ENCODE results near the gene ZNF70. TPM values are rescaled to one million over a fixed set of nuclear protein-coding genes. Genes with fewer than 3 reads are reported as not detected.

The ZNF70 gene
- total RNA-seq, 1 donor from 2014 or later = 4.0 TPM

GRCh38 chr22:23774114-23774921 is 23.4 kb upstream of the ZNF70 start:
- intact Hi-C loops (cut with micrococcal nuclease) = loop anchor here (5.0 kb wide), 1 partner anchor 73 kb away; no protein-coding TSS in a partner anchor
- peak overlapping the region; percentile 83 for H3K27ac ChIP-seq (replicated peaks)

GRCh38 chr22:23773483-23774113 is 22.7 kb upstream of the ZNF70 start:
- Histone ChIP-seq H3K4me1 (peaks cover 79% of the 10 kb centered on the region), H3K4me3 (peak overlapping the region; percentile 70), H3K27ac (replicated peaks) (peak overlapping the region; percentile 83), H3K27me3 (ENCODE audit: low read depth) (no peaks in the 10 kb centered on the region), H3K36me3 (no peaks in the 10 kb centered on the region), H3K9me3 (replicated peaks) (no peaks in the 10 kb centered on the region)
- intact Hi-C loops (cut with micrococcal nuclease) = loop anchor here (5.0 kb wide), 1 partner anchor 74 kb away; no protein-coding TSS in a partner anchor
- DNase-seq = peak; percentile 61
- no peak for TF ChIP-seq CTCF (IDR thresholded peaks at IDR 0.05; ENCODE audit: borderline replicate concordance)

More at GRCh38 chr22:23774114-23774921, 23.4 kb upstream of the ZNF70 start:
- H3K27me3 ChIP-seq (ENCODE audit: low read depth) = no peaks in the 10 kb centered on the region
- DNase-seq = no peak
- H3K4me3 ChIP-seq = peak overlapping the region; percentile 70
- no peak for TF ChIP-seq CTCF (IDR thresholded peaks at IDR 0.05; ENCODE audit: borderline replicate concordance)
- peaks cover 4% of the 10 kb centered on the region for H3K36me3 ChIP-seq
- H3K9me3 ChIP-seq (replicated peaks) = no peaks in the 10 kb centered on the region
- peaks cover 71% of the 10 kb centered on the region for H3K4me1 ChIP-seq

- Histone ChIP-seq H3K9me3 (replicated peaks) (no peaks in the 10 kb centered on the region), H3K27ac (replicated peaks) (peak within 1 kb of the TSS; percentile 83), H3K4me1 (peaks cover 79% of the 10 kb centered on the region), H3K36me3 (no peaks in the 10 kb centered on the region), H3K4me3 (peak within 1 kb of the TSS; percentile 70), H3K27me3 (ENCODE audit: low read depth) (no peaks in the 10 kb centered on the region)
- peak; percentile 12 for TF ChIP-seq CTCF (IDR thresholded peaks at IDR 0.05; ENCODE audit: borderline replicate concordance)
- peak; percentile 73 for DNase-seq
- intact Hi-C loops (cut with micrococcal nuclease) = loop anchor here (5.0 kb wide), 1 partner anchor 74 kb away; no protein-coding TSS in a partner anchor
These were observed 21.9 kb upstream of the ZNF70 start, which contains the start of gene MMP11 for GRCh38 chr22:23772649-23773473. MMP11 (plus strand) TSS chr22:23772849; CDS start chr22:23772871, 22 bp downstream.

- H3K27ac ChIP-seq (replicated peaks) = peak overlapping the region; percentile 83
These were observed 21.4 kb upstream of the ZNF70 start for GRCh38 chr22:23772315-23772648.

More at GRCh38 chr22:23772315-23772648, 21.4 kb upstream of the ZNF70 start:
- DNase-seq = no peak
- Histone ChIP-seq H3K27me3 (ENCODE audit: low read depth) (no peaks in the 10 kb centered on the region), H3K4me1 (peaks cover 79% of the 10 kb centered on the region), H3K9me3 (replicated peaks) (no peaks in the 10 kb centered on the region), H3K36me3 (no peaks in the 10 kb centered on the region), H3K4me3 (peak overlapping the region; percentile 70)
- intact Hi-C loops (cut with micrococcal nuclease) = loop anchor here (5.0 kb wide), 1 partner anchor 75 kb away; no protein-coding TSS in a partner anchor
- TF ChIP-seq CTCF (IDR thresholded peaks at IDR 0.05; ENCODE audit: borderline replicate concordance) = no peak
